WTC11 (cell line): ENCODE results near the gene KRT27. TPM values are rescaled to one million over a fixed set of nuclear protein-coding genes. Genes with fewer than 3 reads are reported as not detected.

Source experiments
- ATAC-seq: fragments of 200-7000 bp; cut with Tn5 transposase; 2 replicates; pipeline ENCODE4 v1.10.0; 2021; ENCODE audit warnings: mild to moderate bottlenecking, moderate library complexity
- CTCF ChIA-PET: fragments of 300-600 bp; sonication (Branson Sonifier 250); formaldehyde crosslinking; loops from one replicate; lab custom pipeline; 2021; ENCODE audit warnings: antibody characterized with exemption; lab: Charles Lee
- POLR2A ChIA-PET: fragments of 350-600 bp; sonication (Branson Sonifier 250); formaldehyde crosslinking; loops from one replicate; lab custom pipeline; 2021; ENCODE audit warnings: antibody characterized with exemption; lab: Charles Lee
- DNase-seq: peaks from one replicate; pipeline ENCODE4 v3.0.0; 2021; ENCODE audit warnings: low spot score
- H3K27ac Mint-ChIP-seq: 2 replicates; pipeline ENCODE4 v1.8.0; 2021; ENCODE audit warnings: mixed read lengths
- H3K27me3 Mint-ChIP-seq: 2 replicates; pipeline ENCODE4 v1.8.0; 2021; ENCODE audit warnings: low read depth, mild to moderate bottlenecking, moderate library complexity, mixed read lengths
- H3K36me3 Mint-ChIP-seq: 2 replicates; pipeline ENCODE4 v1.8.0; 2021; ENCODE audit warnings: mixed read lengths
- H3K4me1 Mint-ChIP-seq: 2 replicates; pipeline ENCODE4 v1.8.0; 2022; ENCODE audit warnings: mixed read lengths
- H3K4me3 Mint-ChIP-seq: 2 replicates; pipeline ENCODE4 v1.8.0; 2021; ENCODE audit warnings: mild to moderate bottlenecking, moderate library complexity, mixed read lengths
- H3K9me3 Mint-ChIP-seq: 2 replicates; pipeline ENCODE4 v1.8.0; 2021; ENCODE audit warnings: mixed read lengths
- ATF6 ChIP-seq: sonication (generic); formaldehyde crosslinking; IDR thresholded peaks from 2 replicates; pipeline ENCODE4 v1.8.1; 2023; ENCODE audit warnings: mild to moderate bottlenecking, missing genetic modification reagents
- CTCF ChIP-seq: fragments of 200-600 bp; IDR thresholded peaks from 2 replicates; pipeline ENCODE4 v1.8.0; 2022; ENCODE audit warnings: antibody characterized with exemption
- FOXP1 ChIP-seq: sonication (generic); formaldehyde crosslinking; IDR thresholded peaks from 2 replicates; pipeline ENCODE4 v1.8.0; 2022; ENCODE audit warnings: missing genetic modification reagents, mild to moderate bottlenecking, moderate library complexity, borderline replicate concordance
- FOXP4 ChIP-seq: sonication (generic); formaldehyde crosslinking; IDR thresholded peaks from 2 replicates; pipeline ENCODE4 v1.8.0; 2022; ENCODE audit warnings: mild to moderate bottlenecking, missing genetic modification reagents
- IRF1 ChIP-seq: sonication (generic); formaldehyde crosslinking; IDR thresholded peaks from 2 replicates; pipeline ENCODE4 v1.8.0; 2023; ENCODE audit warnings: missing genetic modification reagents
- JUN ChIP-seq: sonication (generic); formaldehyde crosslinking; IDR thresholded peaks from 2 replicates; pipeline ENCODE4 v1.8.0; 2023; ENCODE audit warnings: mild to moderate bottlenecking, missing genetic modification reagents
- MYBL2 ChIP-seq: sonication (generic); formaldehyde crosslinking; IDR thresholded peaks from 2 replicates; pipeline ENCODE4 v1.8.1; 2023; ENCODE audit warnings: mild to moderate bottlenecking, moderate library complexity, missing genetic modification reagents
- NFYB ChIP-seq: sonication (generic); formaldehyde crosslinking; conservative IDR thresholded peaks from 2 replicates; pipeline ENCODE4 v1.8.0; 2022; ENCODE audit warnings: low read depth, missing genetic modification reagents
- NR3C1 ChIP-seq: sonication (generic); formaldehyde crosslinking; conservative IDR thresholded peaks from 2 replicates; pipeline ENCODE4 v1.8.1; 2023; ENCODE audit warnings: low read depth, mild to moderate bottlenecking, missing genetic modification reagents
- PRDM15 ChIP-seq: sonication (generic); formaldehyde crosslinking; IDR thresholded peaks from 2 replicates; pipeline ENCODE4 v1.8.0; 2022; ENCODE audit warnings: missing genetic modification reagents
- TCF7 ChIP-seq: sonication (generic); formaldehyde crosslinking; IDR thresholded peaks from 2 replicates; pipeline ENCODE4 v1.8.0; 2022; ENCODE audit warnings: mild to moderate bottlenecking, low read depth, missing genetic modification reagents, moderate library complexity
- TP53 ChIP-seq: sonication (generic); formaldehyde crosslinking; IDR thresholded peaks from 2 replicates; pipeline ENCODE4 v1.8.1; 2023; ENCODE audit warnings: mild to moderate bottlenecking, missing genetic modification reagents
- USF1 ChIP-seq: sonication (generic); formaldehyde crosslinking; IDR thresholded peaks from 2 replicates; pipeline ENCODE4 v1.8.0; 2022; ENCODE audit warnings: mild to moderate bottlenecking, missing genetic modification reagents
- ZBTB21 ChIP-seq: sonication (generic); formaldehyde crosslinking; IDR thresholded peaks from 2 replicates; pipeline ENCODE4 v1.8.1; 2023; ENCODE audit warnings: mild to moderate bottlenecking, missing genetic modification reagents, borderline replicate concordance
- ZNF396 ChIP-seq: fragments of 250-450 bp; sonication (Bioruptor Pico); IDR thresholded peaks from 2 replicates; pipeline ENCODE4 v1.8.0; 2021; ENCODE audit warnings: mild to moderate bottlenecking, moderate library complexity, borderline replicate concordance
- total RNA-seq: library from RNA; stranded (reverse); gene quantifications from 3 replicates; pipeline ENCODE4 v1.2.3, GENCODE V29; 2021
- TF ChIP-seq, protein P1 (sequence below): sonication (generic); formaldehyde crosslinking; IDR thresholded peaks from 2 replicates; pipeline ENCODE4 v1.8.1; 2022; ENCODE audit warnings: low read depth, mild to moderate bottlenecking, moderate library complexity, missing genetic modification reagents, borderline replicate concordance

KRT27 gene
- total RNA-seq, 1 experiment from 2014 or later, result not detected

DNA sequence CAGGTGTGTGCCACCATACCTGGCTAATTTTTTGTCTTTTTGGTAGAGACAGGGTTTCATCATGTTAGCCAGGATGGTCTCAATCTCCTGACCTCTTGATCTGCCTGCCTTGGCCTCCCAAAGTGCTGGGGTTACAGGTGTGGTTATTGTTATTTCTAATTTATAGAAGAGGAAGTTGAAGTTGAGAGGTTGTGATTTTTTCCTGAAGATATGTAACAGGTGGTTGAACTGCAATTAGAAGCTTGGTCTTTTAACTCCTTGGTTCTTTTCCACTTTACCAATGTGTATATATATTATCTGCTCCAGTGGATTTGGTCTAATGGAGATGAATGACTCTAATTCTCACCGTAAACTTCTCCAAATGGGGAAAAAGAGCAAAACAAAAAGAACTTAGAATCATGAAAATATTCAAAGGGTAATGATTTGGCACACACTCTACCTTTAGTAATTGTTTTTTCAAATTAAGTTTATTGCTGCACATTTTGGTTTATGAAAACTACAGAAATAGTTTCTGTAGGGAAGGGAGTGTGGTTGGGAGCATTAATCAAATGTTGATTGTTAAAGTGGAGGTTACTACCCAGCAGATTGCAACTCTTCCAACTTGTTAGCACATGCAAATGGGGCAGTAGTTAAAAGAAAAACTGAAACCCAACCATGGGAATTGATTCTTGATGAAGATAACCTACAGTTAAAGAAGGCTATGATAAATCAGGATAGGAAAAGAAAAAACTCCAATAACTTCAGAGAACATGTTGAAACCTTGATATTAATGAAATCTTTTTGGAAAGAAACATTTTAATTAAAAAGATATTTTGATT is 41.9 kb upstream of the KRT27 start (continued):
- TF ChIP-seq TP53 (CRISPR knock-in tag) (no peak), FOXP4 (no peak), IRF1 (CRISPR knock-in tag) (no peak), JUN (CRISPR knock-in tag) (no peak), NR3C1 (CRISPR knock-in tag) (no peak), PRDM15 (CRISPR knock-in tag) (no peak), ATF6 (CRISPR knock-in tag) (no peak), FOXP1 (CRISPR knock-in tag) (no peak), ZBTB21 (no peak), CTCF (no peak)
- TF ChIP-seq, protein P1, sequence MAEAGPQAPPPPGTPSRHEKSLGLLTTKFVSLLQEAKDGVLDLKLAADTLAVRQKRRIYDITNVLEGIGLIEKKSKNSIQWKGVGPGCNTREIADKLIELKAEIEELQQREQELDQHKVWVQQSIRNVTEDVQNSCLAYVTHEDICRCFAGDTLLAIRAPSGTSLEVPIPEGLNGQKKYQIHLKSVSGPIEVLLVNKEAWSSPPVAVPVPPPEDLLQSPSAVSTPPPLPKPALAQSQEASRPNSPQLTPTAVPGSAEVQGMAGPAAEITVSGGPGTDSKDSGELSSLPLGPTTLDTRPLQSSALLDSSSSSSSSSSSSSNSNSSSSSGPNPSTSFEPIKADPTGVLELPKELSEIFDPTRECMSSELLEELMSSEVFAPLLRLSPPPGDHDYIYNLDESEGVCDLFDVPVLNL (CRISPR knock-in tag), result no peak

DNA sequence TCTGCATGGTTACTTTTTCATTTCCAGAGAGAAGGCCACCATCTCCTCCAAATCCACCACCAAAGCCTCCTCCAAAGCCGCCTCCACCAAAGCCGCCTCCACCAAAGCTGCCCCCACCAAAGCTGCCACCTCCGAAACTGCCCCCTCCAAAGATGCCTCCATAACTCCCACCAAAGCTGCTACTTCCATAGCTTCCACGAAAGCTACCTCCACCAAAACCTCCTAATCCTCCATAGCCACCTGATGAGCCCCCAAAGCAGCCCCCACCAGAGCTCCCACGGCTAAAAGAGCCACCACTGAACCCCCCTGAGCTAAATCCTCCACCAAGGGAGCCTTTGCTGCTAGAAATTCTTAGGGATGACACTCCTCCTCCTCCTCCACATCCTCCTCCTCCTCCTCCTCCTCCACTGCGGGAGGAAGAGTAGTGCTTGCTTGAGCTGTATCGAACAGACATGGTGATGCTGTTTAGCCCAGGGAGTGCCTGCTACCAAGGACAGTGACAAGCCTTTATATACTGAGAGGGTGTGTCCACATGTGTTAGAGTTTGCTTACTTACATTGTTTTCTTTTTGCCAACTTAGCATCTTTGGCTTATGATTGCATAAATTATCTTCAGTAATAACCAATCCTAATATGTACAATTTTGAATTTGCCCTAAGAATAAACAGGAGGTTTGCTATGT is 39.9 kb upstream of the KRT27 start, which contains the start of gene KRT10:
Gene KRT10 (minus strand): TSS at position 483 of the 681 bp plus-strand sequence. CDS start 29 bp downstream, at position 454.
- H3K27ac Mint-ChIP-seq, result no peak within 1 kb of the TSS
- ATAC-seq (no peak), DNase-seq (no peak)
- TF ChIP-seq ZNF396 (CRISPR knock-in tag) (no peak), MYBL2 (CRISPR knock-in tag) (no peak), USF1 (no peak), NFYB (CRISPR knock-in tag) (no peak), FOXP4 (no peak), TCF7 (no peak)
- TF ChIP-seq, all 79 proteins: peak for 0
- CTCF ChIA-PET, result interaction anchor here (0.9 kb wide), 1 partner anchor 41 kb away, joined by 3 read pairs; no protein-coding TSS in a partner anchor
- H3K4me3 Mint-ChIP-seq, result no peak within 1 kb of the TSS
- H3K27me3 Mint-ChIP-seq, result peaks cover 59% of the 10 kb centered on the region
- POLR2A ChIA-PET, result no interaction called here
- no peaks in the 10 kb centered on the region for H3K9me3 Mint-ChIP-seq
- H3K36me3 Mint-ChIP-seq, result peaks cover 9% of the 10 kb centered on the region
- peaks cover 14% of the 10 kb centered on the region for H3K4me1 Mint-ChIP-seq
